NCI-H774 (cell line): ENCODE measurements around the gene CIAO2B.

Experiments used
- DNase-seq: peaks from one replicate; lab custom pipeline; 2025; lab: John Stamatoyannopoulos, UW

CIAO2B gene

GRCh38 chr16:66919569-66920298, 14.5 kb downstream of the CIAO2B start:
- no peak for DNase-seq

DNA sequence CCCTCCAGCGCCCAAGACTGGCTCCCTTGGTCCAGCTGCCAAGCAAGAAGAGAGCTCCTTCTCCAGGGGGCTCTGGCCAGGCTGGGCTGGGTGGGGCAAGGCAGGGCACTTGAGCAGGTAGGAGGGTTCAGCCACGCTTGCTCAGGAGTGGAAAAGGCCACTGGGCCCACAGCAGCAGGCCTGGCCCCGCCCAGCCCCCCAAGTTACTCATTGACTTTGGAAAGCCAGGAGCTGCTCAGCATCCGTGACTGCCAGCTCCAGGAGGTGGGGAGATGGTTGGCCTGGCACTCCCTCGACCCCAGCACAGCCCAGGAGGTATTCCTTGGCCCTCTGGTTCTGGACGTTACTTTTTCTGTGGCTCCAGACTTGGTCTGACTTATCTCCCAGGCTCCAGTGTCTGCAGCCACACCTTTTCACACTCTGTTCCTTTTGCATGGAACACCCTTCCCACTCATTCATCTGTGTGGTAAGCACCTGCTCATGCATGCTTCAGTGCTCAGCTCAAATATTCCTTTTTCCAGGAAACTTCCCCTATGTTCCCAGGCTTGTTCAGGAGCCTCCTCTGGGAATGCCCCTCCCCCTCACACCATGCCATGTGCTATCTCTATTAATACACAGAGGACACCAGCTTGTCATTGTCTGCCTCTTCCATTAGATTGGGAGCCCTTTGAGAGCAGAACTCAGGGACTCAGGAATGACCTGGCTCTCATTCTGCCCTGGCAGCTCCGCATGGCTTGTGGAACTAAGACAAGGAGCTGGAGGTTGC, 15.2 kb downstream of the CIAO2B start, which contains the start of gene CDH16:
Gene CDH16 (minus strand): TSS at position 83 of the 766 bp plus-strand sequence. CDS start 820 bp downstream, outside the sequence.
- no peak for DNase-seq

- no peak for DNase-seq
Observed at GRCh38 chr16:66918355-66918754, 15.8 kb downstream of the CIAO2B start.

DNA sequence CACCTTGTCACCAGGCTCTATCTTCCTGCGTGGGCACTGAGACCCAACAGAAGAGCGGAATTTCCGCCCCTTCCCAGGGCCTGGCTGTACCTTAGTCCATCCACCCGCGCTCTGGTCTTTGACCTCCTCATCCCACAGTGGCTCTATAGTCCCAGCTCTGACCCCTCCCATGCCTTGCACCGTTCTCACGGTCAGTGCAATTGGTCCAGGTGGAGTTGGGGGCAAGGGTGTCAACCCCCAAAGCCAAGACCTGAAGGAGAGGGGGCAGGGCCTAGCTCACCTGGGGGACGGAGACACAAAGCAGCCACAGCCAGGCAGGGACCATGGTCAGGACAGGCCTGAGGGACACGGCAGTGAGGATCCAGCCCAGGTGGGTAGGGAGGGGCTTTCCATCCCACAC, 16.5 kb downstream of the CIAO2B start:
- no peak for DNase-seq

GRCh38 chr16:66916518-66916917, 17.7 kb downstream of the CIAO2B start:
- no peak for DNase-seq

DNA sequence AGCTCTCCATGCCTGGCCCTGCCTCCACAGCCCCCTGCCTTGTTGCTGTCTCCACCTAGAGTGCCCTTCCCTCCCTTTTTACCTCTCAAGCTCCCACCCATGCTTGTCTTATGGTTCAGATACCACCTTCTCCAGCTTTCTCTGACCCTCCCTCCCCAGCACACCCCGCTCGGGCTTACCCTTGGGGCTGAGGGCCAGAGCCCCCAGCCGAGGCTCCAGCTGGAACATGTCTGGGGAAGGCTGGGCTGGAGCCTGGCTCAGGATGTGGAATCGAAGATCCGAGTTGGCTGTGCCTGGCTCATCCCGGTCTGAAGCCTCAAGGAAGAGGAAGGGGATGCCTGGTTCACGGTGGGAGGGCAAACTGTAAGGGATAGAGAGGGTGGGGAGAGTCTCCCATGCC, 19.2 kb downstream of the CIAO2B start:
- no peak for DNase-seq

GRCh38 chr16:66914541-66914940, 19.7 kb downstream of the CIAO2B start:
- DNase-seq = no peak

- DNase-seq = no peak
Observed at GRCh38 chr16:66913711-66914110, 20.5 kb downstream of the CIAO2B start.

GRCh38 chr16:66913081-66913480, 21.1 kb downstream of the CIAO2B start:
- no peak for DNase-seq

- no peak for DNase-seq
Observed at GRCh38 chr16:66911801-66912200, 22.4 kb downstream of the CIAO2B start.

DNA sequence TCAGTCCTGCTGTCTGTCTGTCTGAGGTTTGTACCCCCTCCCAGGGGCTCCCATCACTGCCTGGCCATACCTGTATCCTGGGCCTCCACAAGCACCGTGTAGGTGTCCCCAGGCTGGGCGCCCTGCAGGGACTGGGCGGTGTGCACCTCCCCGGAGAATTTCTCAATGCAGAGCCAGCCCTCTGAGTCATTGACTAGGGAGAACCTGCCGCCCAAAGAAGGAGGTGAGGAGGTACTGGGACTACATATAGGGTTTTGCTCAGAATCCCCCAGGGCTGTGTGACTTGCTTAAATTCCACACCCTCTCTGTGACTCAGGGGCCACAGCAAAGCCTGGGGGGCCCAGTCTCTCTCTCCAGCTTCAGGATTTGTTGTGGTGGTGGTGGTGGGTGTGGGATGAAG, 23.1 kb downstream of the CIAO2B start:
- DNase-seq = no peak

- no peak for DNase-seq
Observed at GRCh38 chr16:66910175-66910940, 23.8 kb downstream of the CIAO2B start.

DNA sequence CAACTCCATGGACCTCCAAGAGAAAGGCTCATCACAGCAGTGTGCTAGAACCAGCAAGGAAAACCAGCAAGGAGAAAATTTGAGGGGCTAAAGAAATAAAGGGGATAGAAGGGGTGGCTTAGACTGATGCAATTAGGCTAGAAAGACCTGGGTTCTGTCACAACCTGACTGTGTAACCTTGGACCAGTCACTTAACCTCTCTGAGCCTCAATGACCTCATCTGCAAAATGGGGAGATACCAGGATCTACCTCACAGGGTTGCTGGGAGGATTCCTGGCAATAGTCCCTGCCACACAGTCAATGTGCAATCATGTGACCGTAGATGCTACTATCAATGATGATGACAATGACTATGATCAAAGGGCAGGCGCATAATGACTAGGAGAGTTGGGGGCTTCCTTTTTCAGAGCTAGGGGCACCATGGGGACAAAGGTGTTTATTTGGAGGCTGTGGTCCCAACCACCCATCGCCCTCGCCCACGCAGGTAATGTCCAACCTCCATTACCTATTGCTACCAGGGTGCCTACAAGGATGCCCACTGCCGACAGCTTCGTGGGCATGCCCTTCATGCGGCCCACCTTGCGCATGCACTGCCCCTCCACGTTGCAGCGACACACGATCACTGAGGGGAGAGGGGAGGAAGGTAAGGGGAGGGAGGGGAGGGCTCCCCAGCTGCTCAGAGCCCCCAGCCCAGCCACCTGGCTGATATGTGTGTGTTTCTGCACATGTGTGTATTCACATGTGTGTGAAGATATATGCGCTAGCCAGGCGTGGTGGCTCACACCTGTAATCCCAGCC, 25.2 kb downstream of the CIAO2B start:
- DNase-seq = no peak

GRCh38 chr16:66908116-66908515, 26.1 kb downstream of the CIAO2B start:
- no peak for DNase-seq

DNA sequence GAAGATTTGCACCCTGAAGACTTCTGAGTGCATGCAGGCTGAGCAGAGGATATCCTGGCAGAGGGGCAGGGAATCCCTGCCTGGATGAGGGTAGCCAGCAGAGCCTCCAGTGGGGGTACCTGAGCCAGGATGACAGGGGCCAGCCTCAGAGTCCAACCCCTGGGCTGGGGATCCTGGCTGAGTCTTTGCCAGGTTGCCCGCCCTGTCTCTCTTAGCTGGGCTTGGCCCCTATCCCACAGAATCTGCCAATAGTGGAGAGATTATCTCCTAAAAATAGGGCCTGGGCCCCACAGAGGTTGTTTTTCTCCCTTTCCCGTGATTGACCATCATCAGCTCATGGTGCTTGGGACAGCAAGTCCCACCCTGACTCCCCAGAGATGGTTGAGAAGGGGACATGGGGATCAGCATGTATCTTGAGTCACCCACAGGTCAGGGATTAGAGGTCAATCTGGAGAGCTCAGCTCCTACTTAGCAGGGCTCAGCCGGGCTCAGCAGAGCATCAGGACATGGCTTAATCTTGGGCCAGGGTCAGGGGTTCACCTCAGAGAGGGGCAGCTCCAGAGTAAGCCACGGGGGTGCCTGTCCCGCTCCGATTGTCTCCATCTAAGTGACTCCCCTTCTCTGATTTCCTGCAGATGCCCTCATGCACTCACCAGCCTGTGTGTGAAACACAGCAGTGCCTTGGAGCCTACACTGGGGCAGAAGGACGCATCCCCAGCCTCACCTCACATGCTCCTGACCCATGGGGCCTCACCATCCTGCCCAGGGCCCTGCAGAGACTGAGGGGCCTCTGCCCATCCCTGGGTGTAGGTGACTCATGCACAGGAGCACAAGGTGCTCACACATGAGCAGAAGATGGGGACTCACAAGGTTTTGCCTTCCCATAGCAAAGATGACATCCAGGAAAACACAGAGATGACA, 27.0 kb downstream of the CIAO2B start:
- DNase-seq = no peak

DNA sequence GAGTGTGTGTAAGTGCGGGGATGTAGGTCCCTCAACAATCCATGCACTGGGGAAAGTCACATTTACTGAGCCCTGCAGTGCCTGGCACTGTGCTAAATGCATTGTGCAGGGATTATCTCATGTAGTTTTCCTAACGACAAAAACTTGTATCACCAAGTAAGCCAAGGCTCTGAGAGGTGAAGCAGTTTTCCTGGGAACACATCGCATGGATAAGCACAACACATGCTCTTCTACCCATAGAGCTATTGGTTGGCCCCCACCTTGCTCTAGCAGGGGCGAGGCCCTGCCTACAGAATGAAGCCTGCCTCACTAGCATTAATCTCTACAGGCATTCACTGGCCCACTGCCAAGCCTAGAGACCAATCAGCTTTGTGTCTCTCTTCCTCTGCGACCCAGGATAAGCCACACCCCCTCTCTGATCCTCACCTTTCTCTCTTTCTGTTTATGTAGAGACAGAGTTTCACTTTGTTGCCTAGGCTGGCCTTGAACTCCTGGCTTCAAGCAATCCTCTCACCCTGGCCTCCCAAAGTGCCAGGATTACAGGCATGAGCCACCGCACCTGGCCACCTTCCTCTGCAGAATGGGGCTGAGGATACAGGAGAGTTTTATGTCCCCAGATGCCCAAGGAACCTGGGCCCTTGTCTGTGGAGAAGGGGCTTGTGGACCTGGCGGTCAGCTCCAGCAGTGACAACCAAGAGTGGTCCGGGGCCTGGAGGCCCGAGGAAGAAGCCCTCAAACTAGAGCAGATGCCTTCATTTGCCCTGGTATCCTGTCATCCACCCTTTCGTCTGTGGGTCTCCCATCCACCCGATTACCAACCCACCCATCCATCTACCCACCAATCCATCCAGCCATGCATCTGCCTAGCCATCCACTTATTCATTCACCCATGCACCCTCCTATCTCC, 28.3 kb downstream of the CIAO2B start:
- no peak for DNase-seq

GRCh38 chr16:66904846-66905632, 29.2 kb downstream of the CIAO2B start:
- no peak for DNase-seq

- no peak for DNase-seq
Observed at GRCh38 chr16:66904428-66904845, 29.8 kb downstream of the CIAO2B start.
